Ishikawa (cell line): ENCODE results near the gene ANKRD13A.
A peak's percentile ranks its signal among the peaks of the same experiment; 100 is the strongest.

Experiments used
- CEBPB ChIP-seq: IDR thresholded peaks from 2 replicates; pipeline ENCODE4 v1.6.1; 2012
- CREB1 ChIP-seq: IDR thresholded peaks from 2 replicates; pipeline ENCODE4 v1.6.1; 2012; ENCODE audit warnings: low read depth
- EGR1 ChIP-seq: IDR thresholded peaks from 2 replicates; pipeline ENCODE4 v1.6.1; 2012
- EP300 ChIP-seq: IDR thresholded peaks from 2 replicates; pipeline ENCODE4 v1.6.1; 2012; ENCODE audit warnings: borderline replicate concordance
- FOXM1 ChIP-seq: IDR thresholded peaks from 2 replicates; pipeline ENCODE4 v1.6.1; 2012; ENCODE audit warnings: low read depth, borderline replicate concordance
- NFIC ChIP-seq: IDR thresholded peaks from 2 replicates; pipeline ENCODE4 v1.6.1; 2012
- RAD21 ChIP-seq: IDR thresholded peaks from 2 replicates; pipeline ENCODE4 v1.6.1; 2012; ENCODE audit warnings: low read depth
- TAF1 ChIP-seq: IDR thresholded peaks from 2 replicates; pipeline ENCODE4 v1.6.1; 2012; ENCODE audit warnings: low read depth, mild to moderate bottlenecking
- TCF12 ChIP-seq: IDR thresholded peaks from 2 replicates; pipeline ENCODE4 v1.6.1; 2012; ENCODE audit warnings: low read depth
- TEAD4 ChIP-seq: IDR thresholded peaks from 2 replicates; pipeline ENCODE4 v1.6.1; 2012
- YY1 ChIP-seq: IDR thresholded peaks from 2 replicates; pipeline ENCODE4 v1.6.1; 2012; ENCODE audit warnings: low read depth
- ZBTB7A ChIP-seq: IDR thresholded peaks from 2 replicates; pipeline ENCODE4 v1.6.1; 2012; ENCODE audit warnings: low read depth
- TF ChIP-seq, protein P1 (sequence below): IDR thresholded peaks from 2 replicates; pipeline ENCODE4 v1.6.1; 2012
- TF ChIP-seq, protein P2 (sequence below): IDR thresholded peaks from 2 replicates; pipeline ENCODE4 v1.6.1; 2012; ENCODE audit warnings: low read depth, mild to moderate bottlenecking
- TF ChIP-seq, protein P3 (sequence below): IDR thresholded peaks from 2 replicates; pipeline ENCODE4 v1.6.1; 2012

ANKRD13A gene

DNA sequence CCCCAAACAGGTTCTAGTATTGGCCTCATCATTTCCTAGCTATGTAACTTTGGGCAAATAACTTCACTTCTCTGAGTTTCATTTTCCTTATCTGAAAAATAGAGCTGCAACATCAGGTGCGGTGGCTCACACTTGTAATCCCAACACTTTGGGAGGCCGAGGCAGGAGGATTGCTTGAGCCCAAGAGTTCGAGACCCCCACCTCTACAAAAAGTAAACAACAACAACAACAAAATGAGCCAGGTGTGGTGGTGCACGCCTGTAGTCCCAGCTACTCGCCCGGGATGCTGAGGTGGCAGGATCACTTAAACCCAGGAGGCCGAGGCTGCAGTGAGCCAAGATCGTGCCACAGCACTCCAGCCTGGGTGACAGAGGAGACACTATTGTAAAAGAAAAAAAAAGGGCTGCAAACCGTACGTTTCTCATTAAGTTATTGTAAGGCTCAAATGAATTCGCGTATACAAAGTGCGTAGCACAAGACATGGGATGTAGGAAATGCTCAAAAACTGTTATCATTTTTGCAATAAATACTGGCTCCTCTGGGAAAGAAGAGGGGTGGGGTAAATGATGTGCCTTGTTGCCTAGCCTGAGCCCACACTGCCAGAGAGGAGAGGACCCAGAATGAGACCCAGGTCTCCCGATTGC lies 48.2 kb downstream of the ANKRD13A start:
- TF ChIP-seq, protein P1, sequence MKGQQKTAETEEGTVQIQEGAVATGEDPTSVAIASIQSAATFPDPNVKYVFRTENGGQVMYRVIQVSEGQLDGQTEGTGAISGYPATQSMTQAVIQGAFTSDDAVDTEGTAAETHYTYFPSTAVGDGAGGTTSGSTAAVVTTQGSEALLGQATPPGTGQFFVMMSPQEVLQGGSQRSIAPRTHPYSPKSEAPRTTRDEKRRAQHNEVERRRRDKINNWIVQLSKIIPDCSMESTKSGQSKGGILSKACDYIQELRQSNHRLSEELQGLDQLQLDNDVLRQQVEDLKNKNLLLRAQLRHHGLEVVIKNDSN = no peak
- TF ChIP-seq CREB1 (no peak), RAD21 (no peak), EGR1 (no peak), EP300 (no peak)

DNA sequence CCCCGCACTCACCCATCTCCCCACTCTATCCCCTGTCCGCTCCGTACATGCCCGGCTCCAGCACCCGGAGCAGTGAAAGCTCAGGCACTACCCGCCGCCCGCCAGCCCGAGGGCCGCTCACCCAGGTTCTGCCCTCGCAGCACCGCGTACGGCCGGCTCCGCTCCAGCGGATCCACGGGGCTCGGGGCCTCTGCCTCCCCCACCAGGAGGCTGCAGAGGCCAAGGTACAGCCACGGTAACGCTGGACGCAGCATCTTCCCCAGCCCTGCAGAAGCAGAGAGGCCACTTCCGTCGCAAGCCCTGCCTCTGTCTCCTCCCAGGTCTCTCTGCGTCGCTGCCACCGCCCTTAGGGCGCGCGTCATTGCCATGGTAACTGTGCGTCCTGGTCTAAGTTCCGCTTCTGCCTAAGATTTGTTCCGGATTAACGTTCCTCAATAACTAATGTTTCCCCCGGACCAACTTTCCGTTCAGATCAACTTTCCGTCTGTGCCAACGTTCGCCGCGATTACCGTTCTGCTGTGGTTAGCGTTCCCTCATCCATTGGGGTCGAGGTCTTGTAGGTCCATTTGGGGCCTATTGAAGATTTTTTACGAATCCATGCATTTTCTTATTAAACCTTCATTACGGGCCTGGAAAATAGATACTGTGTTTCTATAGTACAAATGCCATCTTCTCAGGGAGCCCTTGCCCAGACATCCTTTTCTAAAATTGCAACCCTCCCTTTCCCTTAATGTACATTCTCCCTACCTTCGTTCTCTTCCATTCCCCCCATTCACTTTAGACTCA lies 49.2 kb downstream of the ANKRD13A start, which contains the start of gene C12orf76:
Gene C12orf76 (minus strand): TSS at position 281 of the 786 bp plus-strand sequence. CDS start 27 bp downstream, at position 254.
- no peak for TF ChIP-seq TCF12
- TF ChIP-seq, protein P2, sequence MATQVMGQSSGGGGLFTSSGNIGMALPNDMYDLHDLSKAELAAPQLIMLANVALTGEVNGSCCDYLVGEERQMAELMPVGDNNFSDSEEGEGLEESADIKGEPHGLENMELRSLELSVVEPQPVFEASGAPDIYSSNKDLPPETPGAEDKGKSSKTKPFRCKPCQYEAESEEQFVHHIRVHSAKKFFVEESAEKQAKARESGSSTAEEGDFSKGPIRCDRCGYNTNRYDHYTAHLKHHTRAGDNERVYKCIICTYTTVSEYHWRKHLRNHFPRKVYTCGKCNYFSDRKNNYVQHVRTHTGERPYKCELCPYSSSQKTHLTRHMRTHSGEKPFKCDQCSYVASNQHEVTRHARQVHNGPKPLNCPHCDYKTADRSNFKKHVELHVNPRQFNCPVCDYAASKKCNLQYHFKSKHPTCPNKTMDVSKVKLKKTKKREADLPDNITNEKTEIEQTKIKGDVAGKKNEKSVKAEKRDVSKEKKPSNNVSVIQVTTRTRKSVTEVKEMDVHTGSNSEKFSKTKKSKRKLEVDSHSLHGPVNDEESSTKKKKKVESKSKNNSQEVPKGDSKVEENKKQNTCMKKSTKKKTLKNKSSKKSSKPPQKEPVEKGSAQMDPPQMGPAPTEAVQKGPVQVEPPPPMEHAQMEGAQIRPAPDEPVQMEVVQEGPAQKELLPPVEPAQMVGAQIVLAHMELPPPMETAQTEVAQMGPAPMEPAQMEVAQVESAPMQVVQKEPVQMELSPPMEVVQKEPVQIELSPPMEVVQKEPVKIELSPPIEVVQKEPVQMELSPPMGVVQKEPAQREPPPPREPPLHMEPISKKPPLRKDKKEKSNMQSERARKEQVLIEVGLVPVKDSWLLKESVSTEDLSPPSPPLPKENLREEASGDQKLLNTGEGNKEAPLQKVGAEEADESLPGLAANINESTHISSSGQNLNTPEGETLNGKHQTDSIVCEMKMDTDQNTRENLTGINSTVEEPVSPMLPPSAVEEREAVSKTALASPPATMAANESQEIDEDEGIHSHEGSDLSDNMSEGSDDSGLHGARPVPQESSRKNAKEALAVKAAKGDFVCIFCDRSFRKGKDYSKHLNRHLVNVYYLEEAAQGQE = no peak
- TF ChIP-seq, protein P1 = peak; percentile 63
- TF ChIP-seq EP300 = 0 out of 2 replicates have a peak, but pooled peaks have one; percentile 25
- TF ChIP-seq, protein P3, sequence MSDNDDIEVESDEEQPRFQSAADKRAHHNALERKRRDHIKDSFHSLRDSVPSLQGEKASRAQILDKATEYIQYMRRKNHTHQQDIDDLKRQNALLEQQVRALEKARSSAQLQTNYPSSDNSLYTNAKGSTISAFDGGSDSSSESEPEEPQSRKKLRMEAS = peak; percentile 77
- TF ChIP-seq ZBTB7A = no peak
- TF ChIP-seq CEBPB = 0 out of 2 replicates have a peak, but pooled peaks have one; percentile 24
- peak; percentile 51 for TF ChIP-seq TEAD4
- TF ChIP-seq EGR1 = no peak
- TF ChIP-seq FOXM1 = no peak
- TF ChIP-seq NFIC = peak; percentile 62
- no peak for TF ChIP-seq CREB1
- peak; percentile 75 for TF ChIP-seq YY1
- TF ChIP-seq TAF1 = peak; percentile 40; the same call in 1 of the 2 replicates
- TF ChIP-seq RAD21 = no peak

DNA sequence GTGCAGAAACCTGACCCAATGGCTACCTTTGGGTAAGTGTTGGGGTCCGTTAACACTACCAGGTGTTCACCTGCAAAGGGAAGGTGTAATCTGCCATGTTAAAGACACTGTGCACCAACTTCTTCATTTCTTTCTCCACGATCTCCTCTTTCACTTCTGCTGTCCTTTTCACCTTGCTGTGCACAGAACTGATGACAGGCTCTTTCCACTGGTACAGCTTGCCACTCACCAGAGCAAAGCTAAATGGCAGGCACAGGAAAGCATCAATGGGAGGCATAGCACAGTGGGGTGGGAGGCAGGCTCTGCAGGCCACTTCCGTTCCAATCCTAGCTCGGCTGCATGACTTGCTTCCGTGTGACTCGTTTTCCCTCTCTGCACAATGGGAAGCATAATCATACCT lies 51.7 kb downstream of the ANKRD13A start:
- no peak for TF ChIP-seq EP300
- TF ChIP-seq TCF12 = no peak
- TF ChIP-seq, protein P1 = no peak
- TF ChIP-seq, protein P2 = no peak

DNA sequence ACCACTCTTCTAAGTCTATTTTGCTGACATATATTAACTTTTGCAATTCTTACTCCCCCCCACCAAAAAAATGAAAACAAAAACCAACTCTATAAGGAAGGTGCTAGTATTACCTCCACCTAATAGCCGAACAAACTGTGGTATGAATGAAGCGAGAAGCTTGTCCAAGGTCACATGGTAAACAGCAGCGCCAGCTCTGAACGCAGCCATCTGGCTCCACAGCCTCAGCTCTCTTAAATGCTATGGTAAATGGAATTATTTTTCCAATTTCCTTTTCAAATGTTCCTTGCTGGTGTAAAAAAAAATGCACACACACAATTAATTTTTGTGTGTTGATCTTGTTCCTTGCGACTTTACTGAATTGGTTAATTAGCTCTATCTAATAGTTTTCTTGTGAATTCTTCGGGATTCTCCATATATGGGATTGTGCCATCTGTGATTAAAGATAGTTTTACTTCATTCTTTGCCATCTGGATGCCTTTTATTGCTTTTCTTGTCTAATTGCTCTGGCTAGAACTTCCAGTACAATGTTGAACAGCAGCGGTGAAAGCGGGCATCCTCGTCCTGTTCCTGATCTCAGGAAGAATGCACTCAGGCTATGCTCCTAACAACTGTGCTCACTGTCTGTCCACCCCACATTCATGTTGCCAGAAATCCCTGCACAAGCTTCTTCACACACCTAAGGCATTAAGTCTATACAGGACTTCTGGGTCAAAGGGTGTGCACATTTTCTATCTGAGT lies 59.8 kb downstream of the ANKRD13A start:
- no peak for TF ChIP-seq EGR1
- no peak for TF ChIP-seq TCF12
- TF ChIP-seq, protein P2 = no peak
- TF ChIP-seq RAD21 = no peak
- TF ChIP-seq, protein P1 = no peak
- no peak for TF ChIP-seq YY1
- no peak for TF ChIP-seq ZBTB7A
- TF ChIP-seq EP300 = no peak
- no peak for TF ChIP-seq FOXM1
- TF ChIP-seq TAF1 = no peak
- TF ChIP-seq, protein P3 = no peak
- TF ChIP-seq CEBPB = no peak
- TF ChIP-seq TEAD4 = no peak
- TF ChIP-seq NFIC = no peak
- no peak for TF ChIP-seq CREB1
